Spleen (tissue), 7 donors: ENCODE measurements around the gene RNF157.

Experiments
- POLR2A ChIP-seq, 3 donors: fragments of 450-650 bp; IDR thresholded peaks; one replicate each; pipeline ENCODE4 v1.5.1; 2017; ENCODE audit warnings: antibody characterized with exemption in 3 of 3, mild to moderate bottlenecking in 1 of 3
- TF ChIP-seq, protein P1 (sequence below), 11 experiments: fragments of 200-600 bp in 7 of 11; fragments of 450-650 bp in 4 of 11; sonication (generic) in 4 of 11; IDR thresholded peaks in 8 of 11; conservative IDR thresholded peaks in 3 of 11; 1 replicate in 7 of 11; 2 replicates in 4 of 11; pipeline versions ENCODE4 v1.4.0 to v1.8.0; 2016 to 2021; ENCODE audit warnings: antibody characterized with exemption in 11 of 11, inconsistent platforms in 4 of 11, mild to moderate bottlenecking in 1 of 11
- donor health status: DM: no; HTN: no; CAD: no; lungs with moderate emphysema.
- donor health status: DM: no; HTN: no; CAD: no.
- donor health status: DM: no; HTN: no; CAD: no.

DNA sequence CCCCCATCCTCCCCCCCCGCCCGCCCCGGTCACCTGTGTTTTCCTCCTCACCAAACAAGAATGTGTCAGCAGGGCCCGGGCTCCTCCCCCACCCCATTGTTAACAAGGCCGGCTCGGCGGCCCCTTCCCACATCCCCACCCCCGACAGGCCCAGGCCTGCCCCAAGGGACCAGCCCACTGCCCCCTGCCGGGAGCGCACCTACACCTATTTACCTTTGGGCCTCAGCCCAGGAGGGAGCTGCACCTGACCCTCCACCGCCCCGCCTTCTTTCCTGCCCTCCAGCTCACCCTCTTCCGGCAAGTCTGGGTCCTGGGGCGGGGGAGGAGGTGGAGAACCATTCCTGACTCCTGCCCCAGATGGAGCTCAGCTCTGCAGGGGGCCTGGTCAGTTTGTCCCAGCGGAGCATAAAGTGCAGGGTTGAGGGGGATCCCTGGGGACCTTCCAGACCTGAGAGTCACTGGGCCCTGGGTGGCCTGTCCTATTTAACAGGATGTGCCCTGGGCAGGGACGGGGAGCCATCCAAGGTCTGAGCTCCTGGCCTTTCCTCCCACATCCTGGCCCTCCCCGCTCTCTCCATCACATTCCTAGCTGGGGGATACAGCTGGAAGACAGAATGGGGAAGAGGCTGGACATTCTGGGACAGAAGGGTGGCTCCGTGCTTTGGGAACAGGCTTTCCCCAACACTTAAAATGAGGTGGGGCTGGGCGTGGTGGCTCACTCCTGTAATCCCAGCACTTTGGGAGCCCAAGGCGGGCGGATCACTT is 107.5 kb downstream of the RNF157 start:
- no peak for TF ChIP-seq POLR2A (IDR thresholded peaks at IDR 0.05)
- TF ChIP-seq, protein P1, sequence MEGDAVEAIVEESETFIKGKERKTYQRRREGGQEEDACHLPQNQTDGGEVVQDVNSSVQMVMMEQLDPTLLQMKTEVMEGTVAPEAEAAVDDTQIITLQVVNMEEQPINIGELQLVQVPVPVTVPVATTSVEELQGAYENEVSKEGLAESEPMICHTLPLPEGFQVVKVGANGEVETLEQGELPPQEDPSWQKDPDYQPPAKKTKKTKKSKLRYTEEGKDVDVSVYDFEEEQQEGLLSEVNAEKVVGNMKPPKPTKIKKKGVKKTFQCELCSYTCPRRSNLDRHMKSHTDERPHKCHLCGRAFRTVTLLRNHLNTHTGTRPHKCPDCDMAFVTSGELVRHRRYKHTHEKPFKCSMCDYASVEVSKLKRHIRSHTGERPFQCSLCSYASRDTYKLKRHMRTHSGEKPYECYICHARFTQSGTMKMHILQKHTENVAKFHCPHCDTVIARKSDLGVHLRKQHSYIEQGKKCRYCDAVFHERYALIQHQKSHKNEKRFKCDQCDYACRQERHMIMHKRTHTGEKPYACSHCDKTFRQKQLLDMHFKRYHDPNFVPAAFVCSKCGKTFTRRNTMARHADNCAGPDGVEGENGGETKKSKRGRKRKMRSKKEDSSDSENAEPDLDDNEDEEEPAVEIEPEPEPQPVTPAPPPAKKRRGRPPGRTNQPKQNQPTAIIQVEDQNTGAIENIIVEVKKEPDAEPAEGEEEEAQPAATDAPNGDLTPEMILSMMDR (IDR thresholded peaks at IDR 0.05 in 8 of 11, conservative IDR thresholded peaks at IDR 0.05 in 3 of 11): no peak
